Chondrocyte (in vitro differentiated cells): ENCODE data around the gene ZDHHC16. TPM values are rescaled to one million over a fixed set of nuclear protein-coding genes. Genes with fewer than 3 reads are reported as not detected.
A peak's percentile ranks its signal among the peaks of the same experiment; 100 is the strongest.

Experiments
- DNase-seq: peaks from one replicate; pipeline ENCODE4 v3.0.0; 2021; ENCODE audit warnings: mixed read lengths, low spot score
- H3K27ac Mint-ChIP-seq: one replicate; pipeline ENCODE4 v1.8.0; 2021; ENCODE audit warnings: mild to moderate bottlenecking, moderate library complexity, mixed read lengths; ENCODE audit not compliant: unreplicated experiment
- H3K27me3 Mint-ChIP-seq: 2 replicates; pipeline ENCODE4 v1.8.0; 2021; ENCODE audit warnings: low read depth, mixed read lengths
- H3K36me3 Mint-ChIP-seq: 2 replicates; pipeline ENCODE4 v1.8.0; 2021; ENCODE audit warnings: low read depth, mixed read lengths
- H3K4me1 Mint-ChIP-seq: 2 replicates; pipeline ENCODE4 v1.8.0; 2021; ENCODE audit warnings: low read depth, mild to moderate bottlenecking, mixed read lengths
- H3K4me3 Mint-ChIP-seq: one replicate; pipeline ENCODE4 v1.8.0; 2021; ENCODE audit warnings: mild to moderate bottlenecking, moderate library complexity, mixed read lengths; ENCODE audit not compliant: unreplicated experiment
- H3K9me3 Mint-ChIP-seq: 2 replicates; pipeline ENCODE4 v1.8.0; 2021; ENCODE audit warnings: low read depth, mixed read lengths
- total RNA-seq: library from RNA; stranded (reverse); gene quantifications from 3 replicates; pipeline ENCODE4 v1.2.1, GENCODE V29; 2021
- TF ChIP-seq, protein P1 (sequence below): fragments of 200-600 bp; sonication (generic); IDR thresholded peaks from 2 replicates; pipeline ENCODE4 v1.5.0; 2021; ENCODE audit warnings: antibody characterized with exemption, mild to moderate bottlenecking, moderate library complexity

The ZDHHC16 gene
- total RNA-seq, 1 donor from 2014 or later: 50.4 TPM

DNA sequence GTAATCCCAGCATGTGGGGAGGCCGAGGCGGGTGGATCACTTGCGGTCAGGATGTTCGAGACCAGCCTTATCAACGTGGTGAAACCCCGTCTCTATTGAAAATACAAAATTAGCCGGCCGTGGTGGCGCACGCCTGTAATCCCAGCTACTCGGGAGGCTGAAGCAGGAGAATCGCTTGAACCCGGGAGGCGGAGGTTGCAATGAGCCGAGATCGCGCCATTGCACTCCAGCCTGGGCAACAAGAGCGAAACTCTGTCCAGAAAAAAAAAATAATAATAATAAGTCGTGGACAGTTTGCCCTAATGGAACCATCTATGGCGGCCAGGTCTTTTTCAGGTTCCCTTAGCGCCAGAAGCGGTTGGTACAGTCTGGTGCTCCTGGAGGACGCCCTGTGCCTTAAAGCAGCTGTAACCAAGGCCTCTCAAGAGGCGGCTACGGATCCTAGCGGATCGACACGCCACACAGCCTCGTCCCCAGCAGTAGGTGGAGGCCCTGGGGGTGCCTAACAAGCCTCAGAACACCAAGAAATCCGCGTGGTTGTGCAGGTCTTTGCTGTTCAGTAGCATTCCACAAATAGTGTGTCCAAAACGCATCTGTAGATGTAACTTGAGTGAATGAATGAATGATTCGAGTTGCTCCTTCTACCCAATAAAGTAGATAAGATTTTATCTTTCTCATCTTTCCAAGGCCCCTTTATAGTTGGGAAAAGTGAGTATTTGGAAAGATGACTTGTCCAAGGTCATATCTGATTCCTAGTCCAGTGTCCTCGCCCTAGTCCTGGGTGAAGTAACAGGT, 19.0 kb upstream of the ZDHHC16 start:
- peak overlapping the region; percentile 82 for H3K4me3 Mint-ChIP-seq
- DNase-seq: no peak
- TF ChIP-seq, protein P1, sequence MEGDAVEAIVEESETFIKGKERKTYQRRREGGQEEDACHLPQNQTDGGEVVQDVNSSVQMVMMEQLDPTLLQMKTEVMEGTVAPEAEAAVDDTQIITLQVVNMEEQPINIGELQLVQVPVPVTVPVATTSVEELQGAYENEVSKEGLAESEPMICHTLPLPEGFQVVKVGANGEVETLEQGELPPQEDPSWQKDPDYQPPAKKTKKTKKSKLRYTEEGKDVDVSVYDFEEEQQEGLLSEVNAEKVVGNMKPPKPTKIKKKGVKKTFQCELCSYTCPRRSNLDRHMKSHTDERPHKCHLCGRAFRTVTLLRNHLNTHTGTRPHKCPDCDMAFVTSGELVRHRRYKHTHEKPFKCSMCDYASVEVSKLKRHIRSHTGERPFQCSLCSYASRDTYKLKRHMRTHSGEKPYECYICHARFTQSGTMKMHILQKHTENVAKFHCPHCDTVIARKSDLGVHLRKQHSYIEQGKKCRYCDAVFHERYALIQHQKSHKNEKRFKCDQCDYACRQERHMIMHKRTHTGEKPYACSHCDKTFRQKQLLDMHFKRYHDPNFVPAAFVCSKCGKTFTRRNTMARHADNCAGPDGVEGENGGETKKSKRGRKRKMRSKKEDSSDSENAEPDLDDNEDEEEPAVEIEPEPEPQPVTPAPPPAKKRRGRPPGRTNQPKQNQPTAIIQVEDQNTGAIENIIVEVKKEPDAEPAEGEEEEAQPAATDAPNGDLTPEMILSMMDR: no peak
- peaks cover 29% of the 10 kb centered on the region for H3K4me1 Mint-ChIP-seq
- H3K36me3 Mint-ChIP-seq: peaks cover 14% of the 10 kb centered on the region
- H3K27me3 Mint-ChIP-seq: no peaks in the 10 kb centered on the region
- peak overlapping the region; percentile 94 for H3K27ac Mint-ChIP-seq
- no peaks in the 10 kb centered on the region for H3K9me3 Mint-ChIP-seq

DNA sequence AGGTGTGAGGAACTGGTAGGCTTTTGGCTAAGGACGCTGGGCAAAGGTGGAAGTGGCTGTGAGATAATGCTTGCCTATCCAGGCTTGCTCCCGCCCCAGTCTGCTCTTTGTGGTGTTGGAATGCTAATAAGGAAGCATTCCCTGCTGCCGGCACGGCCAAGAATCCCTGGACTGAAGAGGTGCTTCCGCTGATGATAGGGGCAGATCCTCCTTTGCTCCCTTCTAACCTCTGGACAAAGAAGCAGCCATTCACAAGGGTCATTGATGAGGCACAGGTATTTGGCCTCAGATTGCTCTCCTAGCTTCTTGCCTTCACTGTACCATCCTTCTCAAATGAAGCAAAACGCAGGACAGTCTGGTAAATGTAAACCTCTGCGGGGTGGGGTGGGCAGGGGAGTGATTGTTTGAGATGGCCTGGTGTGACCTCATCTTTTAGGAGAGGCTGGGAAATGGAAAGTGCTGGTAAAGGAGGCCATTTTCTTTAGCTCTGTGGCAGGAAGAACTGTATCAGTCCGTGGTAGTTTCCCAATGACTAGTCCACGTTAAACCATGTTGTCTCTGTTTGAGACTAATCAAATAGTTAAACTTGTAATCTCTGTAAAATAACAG, 18.3 kb upstream of the ZDHHC16 start:
- peak overlapping the region; percentile 82 for H3K4me3 Mint-ChIP-seq

DNA sequence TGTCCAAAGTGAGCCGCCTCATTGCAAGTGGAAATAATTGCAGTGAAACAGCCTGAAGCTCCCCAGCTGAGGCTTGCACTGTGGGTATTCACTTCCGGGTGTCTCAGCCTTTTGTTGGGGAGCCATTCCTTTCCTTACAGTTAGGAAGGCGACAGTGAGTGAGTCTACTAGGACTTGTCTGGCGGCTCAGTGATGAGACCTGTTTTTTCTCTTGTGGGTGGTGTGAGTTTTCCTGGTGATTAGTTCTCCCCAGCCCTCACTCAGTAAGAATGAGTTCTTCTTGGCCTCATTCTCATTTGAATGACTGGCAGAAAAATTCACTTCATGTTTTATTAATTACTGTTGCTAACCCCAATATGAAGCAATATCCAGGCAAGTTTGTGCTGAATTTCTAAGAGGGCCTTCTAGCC, 17.4 kb upstream of the ZDHHC16 start:
- DNase-seq: no peak
- Mint-ChIP-seq H3K36me3 (peaks cover 17% of the 10 kb centered on the region), H3K27me3 (no peaks in the 10 kb centered on the region), H3K9me3 (no peaks in the 10 kb centered on the region), H3K4me1 (peaks cover 25% of the 10 kb centered on the region), H3K4me3 (peak overlapping the region; percentile 71), H3K27ac (peak overlapping the region; percentile 94)
- TF ChIP-seq, protein P1: no peak

More for the DNA sequence above, 18.3 kb upstream of the ZDHHC16 start:
- TF ChIP-seq, protein P1: no peak
- peaks cover 17% of the 10 kb centered on the region for H3K36me3 Mint-ChIP-seq
- H3K9me3 Mint-ChIP-seq: no peaks in the 10 kb centered on the region
- H3K27me3 Mint-ChIP-seq: no peaks in the 10 kb centered on the region
- H3K27ac Mint-ChIP-seq: peak overlapping the region; percentile 94
- DNase-seq: no peak
- peaks cover 29% of the 10 kb centered on the region for H3K4me1 Mint-ChIP-seq

DNA sequence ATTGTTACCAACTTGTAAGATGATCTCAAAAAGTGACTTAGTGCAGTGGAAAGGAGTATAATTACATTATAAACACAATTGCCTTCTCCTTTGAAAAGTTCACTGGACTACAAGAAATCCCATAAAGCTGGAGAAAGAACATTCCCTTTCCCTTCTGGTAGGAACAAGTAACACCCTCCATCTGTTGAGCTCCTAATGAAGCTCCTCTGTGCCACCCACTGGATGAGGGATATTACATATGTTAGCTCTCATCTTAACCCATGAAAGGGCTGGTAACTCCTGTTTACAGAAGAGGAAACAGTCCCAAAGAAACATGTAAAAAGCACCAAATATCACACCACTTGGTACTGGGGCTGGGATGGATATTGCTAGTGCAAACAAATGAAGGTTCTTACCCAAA, 11.9 kb upstream of the ZDHHC16 start:
- H3K9me3 Mint-ChIP-seq: no peaks in the 10 kb centered on the region
- no peaks in the 10 kb centered on the region for H3K27me3 Mint-ChIP-seq
- H3K4me1 Mint-ChIP-seq: peaks cover 6% of the 10 kb centered on the region
- no peak overlapping the region for H3K4me3 Mint-ChIP-seq
- TF ChIP-seq, protein P1: no peak
- no peak overlapping the region for H3K27ac Mint-ChIP-seq
- H3K36me3 Mint-ChIP-seq: peaks cover 21% of the 10 kb centered on the region
- no peak for DNase-seq

DNA sequence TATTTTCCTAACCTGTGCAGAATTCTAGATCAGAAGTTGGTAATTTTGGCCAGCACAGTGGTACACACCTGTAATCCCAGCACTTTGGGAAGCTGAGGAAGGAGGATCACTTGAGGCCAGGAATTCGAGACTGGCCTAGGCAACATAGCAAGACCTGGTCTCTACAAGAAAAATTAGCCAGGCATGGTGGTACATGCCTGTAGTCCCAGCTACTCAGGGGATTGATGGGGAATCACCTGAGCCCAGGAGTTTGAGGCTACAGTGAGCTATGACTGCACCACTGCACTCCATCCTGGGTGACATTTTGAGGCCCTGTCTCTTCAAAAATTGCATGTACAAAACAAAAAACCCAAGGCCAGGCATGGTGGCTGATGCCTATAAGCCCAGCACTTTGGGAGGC, 11.4 kb upstream of the ZDHHC16 start:
- Mint-ChIP-seq H3K27me3 (no peaks in the 10 kb centered on the region), H3K9me3 (no peaks in the 10 kb centered on the region), H3K4me1 (peaks cover under 1% of the 10 kb centered on the region), H3K4me3 (no peak overlapping the region), H3K27ac (no peak overlapping the region), H3K36me3 (peaks cover 19% of the 10 kb centered on the region)
- TF ChIP-seq, protein P1: no peak
- no peak for DNase-seq
